ENCODE measurements around the gene CSNK1G1.

DNA sequence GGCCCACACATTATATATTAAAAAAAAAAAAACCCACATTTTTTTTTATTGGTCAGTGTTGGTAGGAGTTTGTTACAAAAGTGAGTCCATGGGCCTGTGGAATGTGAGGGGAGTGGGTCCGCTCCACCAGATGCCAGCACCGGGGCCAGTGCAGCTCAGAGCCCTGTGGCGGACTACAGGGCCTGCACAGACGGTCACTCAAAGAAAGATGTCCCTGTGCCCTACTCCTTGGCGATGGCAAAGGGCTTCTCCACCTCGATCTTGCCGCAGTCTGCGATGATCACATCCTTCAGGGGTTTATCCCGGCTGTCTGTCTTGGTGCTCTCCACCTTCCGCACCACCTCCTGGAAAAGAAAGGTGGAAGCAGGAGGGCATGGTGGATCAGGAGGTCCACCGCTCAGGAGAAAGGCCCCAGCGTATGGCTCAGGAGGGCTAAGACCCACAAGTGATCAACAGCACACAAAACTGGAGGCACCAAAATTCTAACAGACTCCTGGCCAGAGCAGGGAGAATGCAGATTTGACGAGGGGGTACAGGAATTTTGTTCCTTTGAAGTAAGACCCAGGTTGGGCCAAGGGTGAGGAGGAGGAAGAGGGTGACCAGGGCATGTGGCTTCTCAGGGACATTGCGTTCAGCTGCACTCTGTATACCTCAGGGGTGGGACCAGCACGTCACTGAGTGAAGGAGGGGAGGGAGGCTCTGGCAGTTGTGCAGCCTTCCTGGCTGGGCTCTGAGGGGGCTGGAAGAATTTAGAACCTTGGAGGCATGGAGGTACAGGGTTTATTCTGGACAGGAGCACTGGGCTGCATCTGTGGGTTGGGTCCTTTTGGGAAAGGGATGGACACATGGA lies 199.9 kb downstream of the CSNK1G1 start:
- TF ChIP-seq POLR2AphosphoS5 (IDR thresholded peaks at IDR 0.05): no peak
- TF ChIP-seq, protein P1, sequence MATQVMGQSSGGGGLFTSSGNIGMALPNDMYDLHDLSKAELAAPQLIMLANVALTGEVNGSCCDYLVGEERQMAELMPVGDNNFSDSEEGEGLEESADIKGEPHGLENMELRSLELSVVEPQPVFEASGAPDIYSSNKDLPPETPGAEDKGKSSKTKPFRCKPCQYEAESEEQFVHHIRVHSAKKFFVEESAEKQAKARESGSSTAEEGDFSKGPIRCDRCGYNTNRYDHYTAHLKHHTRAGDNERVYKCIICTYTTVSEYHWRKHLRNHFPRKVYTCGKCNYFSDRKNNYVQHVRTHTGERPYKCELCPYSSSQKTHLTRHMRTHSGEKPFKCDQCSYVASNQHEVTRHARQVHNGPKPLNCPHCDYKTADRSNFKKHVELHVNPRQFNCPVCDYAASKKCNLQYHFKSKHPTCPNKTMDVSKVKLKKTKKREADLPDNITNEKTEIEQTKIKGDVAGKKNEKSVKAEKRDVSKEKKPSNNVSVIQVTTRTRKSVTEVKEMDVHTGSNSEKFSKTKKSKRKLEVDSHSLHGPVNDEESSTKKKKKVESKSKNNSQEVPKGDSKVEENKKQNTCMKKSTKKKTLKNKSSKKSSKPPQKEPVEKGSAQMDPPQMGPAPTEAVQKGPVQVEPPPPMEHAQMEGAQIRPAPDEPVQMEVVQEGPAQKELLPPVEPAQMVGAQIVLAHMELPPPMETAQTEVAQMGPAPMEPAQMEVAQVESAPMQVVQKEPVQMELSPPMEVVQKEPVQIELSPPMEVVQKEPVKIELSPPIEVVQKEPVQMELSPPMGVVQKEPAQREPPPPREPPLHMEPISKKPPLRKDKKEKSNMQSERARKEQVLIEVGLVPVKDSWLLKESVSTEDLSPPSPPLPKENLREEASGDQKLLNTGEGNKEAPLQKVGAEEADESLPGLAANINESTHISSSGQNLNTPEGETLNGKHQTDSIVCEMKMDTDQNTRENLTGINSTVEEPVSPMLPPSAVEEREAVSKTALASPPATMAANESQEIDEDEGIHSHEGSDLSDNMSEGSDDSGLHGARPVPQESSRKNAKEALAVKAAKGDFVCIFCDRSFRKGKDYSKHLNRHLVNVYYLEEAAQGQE (IDR thresholded peaks at IDR 0.05; ENCODE audit: borderline replicate concordance): no peak
- TF ChIP-seq, protein P2, sequence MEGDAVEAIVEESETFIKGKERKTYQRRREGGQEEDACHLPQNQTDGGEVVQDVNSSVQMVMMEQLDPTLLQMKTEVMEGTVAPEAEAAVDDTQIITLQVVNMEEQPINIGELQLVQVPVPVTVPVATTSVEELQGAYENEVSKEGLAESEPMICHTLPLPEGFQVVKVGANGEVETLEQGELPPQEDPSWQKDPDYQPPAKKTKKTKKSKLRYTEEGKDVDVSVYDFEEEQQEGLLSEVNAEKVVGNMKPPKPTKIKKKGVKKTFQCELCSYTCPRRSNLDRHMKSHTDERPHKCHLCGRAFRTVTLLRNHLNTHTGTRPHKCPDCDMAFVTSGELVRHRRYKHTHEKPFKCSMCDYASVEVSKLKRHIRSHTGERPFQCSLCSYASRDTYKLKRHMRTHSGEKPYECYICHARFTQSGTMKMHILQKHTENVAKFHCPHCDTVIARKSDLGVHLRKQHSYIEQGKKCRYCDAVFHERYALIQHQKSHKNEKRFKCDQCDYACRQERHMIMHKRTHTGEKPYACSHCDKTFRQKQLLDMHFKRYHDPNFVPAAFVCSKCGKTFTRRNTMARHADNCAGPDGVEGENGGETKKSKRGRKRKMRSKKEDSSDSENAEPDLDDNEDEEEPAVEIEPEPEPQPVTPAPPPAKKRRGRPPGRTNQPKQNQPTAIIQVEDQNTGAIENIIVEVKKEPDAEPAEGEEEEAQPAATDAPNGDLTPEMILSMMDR (IDR thresholded peaks at IDR 0.05; ENCODE audit: poor library complexity, severe bottlenecking): no peak
- no peak for TF ChIP-seq SMC3 (conservative IDR thresholded peaks at IDR 0.05; ENCODE audit: poor library complexity)
- TF ChIP-seq EZH2 (IDR thresholded peaks at IDR 0.05; ENCODE audit: borderline replicate concordance, insufficient read depth, low read length, poor library complexity, severe bottlenecking): no peak
- TF ChIP-seq RAD21 (conservative IDR thresholded peaks at IDR 0.05): no peak
- no peak for TF ChIP-seq EP300 (conservative IDR thresholded peaks at IDR 0.05; ENCODE audit: poor library complexity, severe bottlenecking)
- TF ChIP-seq MXI1 (conservative IDR thresholded peaks at IDR 0.05; ENCODE audit: poor library complexity, severe bottlenecking): no peak
- TF ChIP-seq TAF1 (IDR thresholded peaks at IDR 0.05; ENCODE audit: low read depth): no peak
